Kidney (tissue), 14 donors: ENCODE results near the gene RAB11FIP2. TPM values are rescaled to one million over a fixed set of nuclear protein-coding genes. Genes with fewer than 3 reads are reported as not detected.

Source experiments
- DNase-seq, 5 donors: peaks; one replicate each; pipeline ENCODE4 v3.0.0-alpha.2; 2013 to 2020
- FAIRE-seq: peaks from 2 replicates; lab custom pipeline; 2012; peaks lifted over from hg19 to GRCh38; lab: Jason Lieb, UNC
- H3K27ac ChIP-seq, 2 donors: one replicate each; pipeline ENCODE4 v1.7.0; 2013; ENCODE audit warnings: low read depth in 2 of 2, low read length in 2 of 2, inconsistent platforms in 1 of 2
- H3K27me3 ChIP-seq: one replicate; pipeline ENCODE4 v1.7.1; 2013; ENCODE audit warnings: low read length, inconsistent platforms; ENCODE audit not compliant: control insufficient read depth, insufficient read depth
- H3K36me3 ChIP-seq, 3 donors: one replicate each; pipeline versions ENCODE4 v1.7.0 to v1.7.1; 2013; ENCODE audit warnings: low read length in 3 of 3, control low read depth in 1 of 3, inconsistent platforms in 1 of 3; ENCODE audit not compliant: insufficient read depth in 3 of 3, control insufficient read depth in 2 of 3
- H3K4me1 ChIP-seq, 3 donors: one replicate each; pipeline versions ENCODE4 v1.7.0 to v1.7.1; 2013; ENCODE audit warnings: low read length in 3 of 3, inconsistent platforms in 1 of 3, low read depth in 1 of 3; ENCODE audit not compliant: control insufficient read depth in 2 of 3, insufficient read depth in 2 of 3
- H3K4me3 ChIP-seq, 3 donors: one replicate each; pipeline versions ENCODE4 v1.7.0 to v1.8.1; 2013; ENCODE audit warnings: low read length in 3 of 3, control low read depth in 1 of 3, inconsistent platforms in 1 of 3
- H3K9ac ChIP-seq, 3 donors: one replicate each; pipeline versions ENCODE4 v1.7.0 to v1.7.1; 2013; ENCODE audit warnings: low read length in 3 of 3, control low read depth in 1 of 3, inconsistent platforms in 1 of 3
- H3K9me3 ChIP-seq, 3 donors: one replicate each; pipeline versions ENCODE4 v1.7.0 to v1.7.1; 2013; ENCODE audit warnings: low read length in 3 of 3, control low read depth in 1 of 3, inconsistent platforms in 1 of 3; ENCODE audit not compliant: control insufficient read depth in 2 of 3, insufficient read depth in 1 of 3
- CTCF ChIP-seq: IDR thresholded peaks from 3 replicates; pipeline ENCODE4 v1.5.1; 2012; ENCODE audit warnings: mild to moderate bottlenecking, moderate library complexity, borderline replicate concordance; ENCODE audit not compliant: insufficient read depth; ENCODE audit errors: extremely low read depth
- intact Hi-C: fragments of 100-400 bp; cut with DNase I; formaldehyde crosslinking; loops from one replicate; pipeline ENCODE4 v1.11.1; 2022
- polyA plus RNA-seq: library from polyadenylated mRNA; stranded (reverse); fragments of 350-450 nt; fragmentation: Illumina TruSeq; extraction: RNeasy Lipid Tissue Mini Kit (QIAGEN cat#74804); gene quantifications from one replicate; pipeline ENCODE4 v1.2.3, GENCODE V29; 2014; ENCODE audit warnings: low read depth, low replicate concordance; ENCODE audit not compliant: insufficient read depth
- total RNA-seq: library from RNA; stranded (reverse); fragmentation: NEBNext Ultra II Directional; extraction: Animal tissue kit (Norgen Biotek cat#: 25700); gene quantifications from one replicate; pipeline ENCODE4 v1.2.1, GENCODE V29; 2021
- donor health status: control.
- donor health status: control.
- donor health status: control.
- donor health status: control.
- donor health status: control.
- donor health status: DM: yes; HTN: yes; CAD: no.
- donor health status: Normal renal cell carcinoma (clear cell type).

RAB11FIP2 gene
- total and polyA plus RNA-seq, 2 donors from 2014 or later: 8.2 to 50.4 TPM

- intact Hi-C loops: no loop called here
- FAIRE-seq: no peak
- H3K9me3 ChIP-seq: no peaks in the 10 kb centered on the region
- H3K4me3 ChIP-seq: no peak overlapping the region
- no peak overlapping the region for H3K9ac ChIP-seq
- no peaks in the 10 kb centered on the region for H3K27me3 ChIP-seq
- no peaks in the 10 kb centered on the region for H3K36me3 ChIP-seq
- H3K27ac ChIP-seq: no peak overlapping the region
- peak in 1 of 5 donors; percentile 13 for DNase-seq
- no peak for TF ChIP-seq CTCF
- no peaks in the 10 kb centered on the region for H3K4me1 ChIP-seq
Observed at GRCh38 chr10:118027397-118027796, 19.3 kb downstream of the RAB11FIP2 start.

- Histone ChIP-seq H3K27ac (no peak overlapping the region), H3K9me3 (no peaks in the 10 kb centered on the region), H3K9ac (no peak overlapping the region), H3K36me3 (no peaks in the 10 kb centered on the region), H3K4me3 (no peak overlapping the region), H3K27me3 (no peaks in the 10 kb centered on the region), H3K4me1 (no peaks in the 10 kb centered on the region)
- FAIRE-seq: no peak
- intact Hi-C loops: no loop called here
- DNase-seq: no peak
- no peak for TF ChIP-seq CTCF
Observed at GRCh38 chr10:118026936-118027335, 19.8 kb downstream of the RAB11FIP2 start.

GRCh38 chr10:118020365-118020764, 26.4 kb downstream of the RAB11FIP2 start:
- H3K27me3 ChIP-seq: no peaks in the 10 kb centered on the region
- no peak for DNase-seq
- no peak overlapping the region for H3K4me3 ChIP-seq
- intact Hi-C loops: no loop called here
- no peak overlapping the region for H3K27ac ChIP-seq
- no peaks in the 10 kb centered on the region for H3K4me1 ChIP-seq
- H3K9ac ChIP-seq: no peak overlapping the region
- H3K36me3 ChIP-seq: peaks cover 0 to 4% (median 0%) of the 10 kb centered on the region in 3 donors
- no peak for FAIRE-seq
- no peaks in the 10 kb centered on the region for H3K9me3 ChIP-seq
- TF ChIP-seq CTCF: no peak

- Histone ChIP-seq H3K27me3 (no peaks in the 10 kb centered on the region), H3K36me3 (peaks cover 0 to 4% (median 0%) of the 10 kb centered on the region in 3 donors), H3K27ac (no peak overlapping the region), H3K9ac (no peak overlapping the region), H3K9me3 (no peaks in the 10 kb centered on the region), H3K4me3 (no peak overlapping the region), H3K4me1 (no peaks in the 10 kb centered on the region)
- FAIRE-seq (no peak), DNase-seq (peak in 2 of 5 donors; percentile 22 to 23)
- TF ChIP-seq CTCF: no peak
- intact Hi-C loops: no loop called here
Observed at GRCh38 chr10:118017850-118018249, 28.9 kb downstream of the RAB11FIP2 start.
